ENCODE measurements around the gene PARK7. TPM values are rescaled to one million over a fixed set of nuclear protein-coding genes. Genes with fewer than 3 reads are reported as not detected.

Gene PARK7
- total RNA-seq, 4 donors from 2014 or later = 93.9 to 156 (median 129) TPM

DNA sequence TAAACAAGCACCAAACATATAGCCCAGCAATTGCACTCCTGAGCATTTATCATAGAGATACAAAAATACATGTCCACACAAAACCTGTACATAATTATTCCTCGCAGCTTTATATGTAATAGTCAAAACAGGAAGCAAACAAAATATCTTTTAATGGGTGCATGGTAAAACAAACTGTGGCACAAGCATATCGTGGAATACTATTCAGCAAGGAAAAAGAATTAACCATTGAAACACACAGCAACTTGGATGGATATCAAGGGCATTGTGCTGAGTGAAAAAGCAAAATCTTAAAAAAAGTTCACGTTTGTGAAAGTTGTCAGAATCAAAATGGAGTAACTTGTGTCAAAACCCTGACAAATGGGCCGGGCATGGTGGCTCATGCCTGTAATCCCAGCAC is 33.3 kb upstream of the PARK7 start:
- 75 to 83% methylated on average over 4 of the region's 4 CpGs for WGBS, 2 donors
- H3K27me3 ChIP-seq = peaks cover 0 to 73% (median 0%) of the 10 kb centered on the region in 4 donors
- intact Hi-C loops (cut with DNase I) = no loop called here
- DNase-seq = no peak
- H3K9me3 ChIP-seq = no peaks in the 10 kb centered on the region
- H3K4me1 ChIP-seq = no peaks in the 10 kb centered on the region
- no peaks in the 10 kb centered on the region for H3K36me3 ChIP-seq
- H3K4me3 ChIP-seq = no peak overlapping the region
- H3K27ac ChIP-seq = no peak overlapping the region
- TF ChIP-seq, protein P1, sequence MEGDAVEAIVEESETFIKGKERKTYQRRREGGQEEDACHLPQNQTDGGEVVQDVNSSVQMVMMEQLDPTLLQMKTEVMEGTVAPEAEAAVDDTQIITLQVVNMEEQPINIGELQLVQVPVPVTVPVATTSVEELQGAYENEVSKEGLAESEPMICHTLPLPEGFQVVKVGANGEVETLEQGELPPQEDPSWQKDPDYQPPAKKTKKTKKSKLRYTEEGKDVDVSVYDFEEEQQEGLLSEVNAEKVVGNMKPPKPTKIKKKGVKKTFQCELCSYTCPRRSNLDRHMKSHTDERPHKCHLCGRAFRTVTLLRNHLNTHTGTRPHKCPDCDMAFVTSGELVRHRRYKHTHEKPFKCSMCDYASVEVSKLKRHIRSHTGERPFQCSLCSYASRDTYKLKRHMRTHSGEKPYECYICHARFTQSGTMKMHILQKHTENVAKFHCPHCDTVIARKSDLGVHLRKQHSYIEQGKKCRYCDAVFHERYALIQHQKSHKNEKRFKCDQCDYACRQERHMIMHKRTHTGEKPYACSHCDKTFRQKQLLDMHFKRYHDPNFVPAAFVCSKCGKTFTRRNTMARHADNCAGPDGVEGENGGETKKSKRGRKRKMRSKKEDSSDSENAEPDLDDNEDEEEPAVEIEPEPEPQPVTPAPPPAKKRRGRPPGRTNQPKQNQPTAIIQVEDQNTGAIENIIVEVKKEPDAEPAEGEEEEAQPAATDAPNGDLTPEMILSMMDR (IDR thresholded peaks at IDR 0.05) = no peak
- no peak for TF ChIP-seq POLR2A (IDR thresholded peaks at IDR 0.05)

DNA sequence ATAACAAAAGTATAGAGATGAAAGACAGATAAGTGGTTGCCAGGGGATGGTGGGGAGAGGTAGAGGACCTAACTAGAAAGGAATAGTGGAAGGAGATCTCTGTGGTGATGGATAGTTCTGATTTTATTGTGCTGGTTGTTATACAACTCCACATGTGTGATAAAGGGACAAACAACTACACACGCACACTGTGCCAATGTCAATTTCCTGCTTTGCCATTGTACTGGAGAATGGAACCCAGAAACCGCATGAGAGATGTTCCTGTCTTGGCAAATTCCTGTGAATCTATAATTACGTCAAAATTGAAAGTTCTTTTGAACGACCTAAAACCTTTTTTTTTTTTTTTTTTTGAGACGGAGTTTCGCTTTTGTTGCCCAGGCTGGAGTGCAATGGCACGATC is 31.9 kb upstream of the PARK7 start:
- no peaks in the 10 kb centered on the region for H3K4me1 ChIP-seq
- no peaks in the 10 kb centered on the region for H3K36me3 ChIP-seq
- intact Hi-C loops (cut with DNase I) = no loop called here
- peaks cover 0 to 87% (median 0%) of the 10 kb centered on the region in 4 donors for H3K27me3 ChIP-seq
- 41 to 55% methylated on average over 7 of the region's 7 CpGs for WGBS, 2 donors
- DNase-seq = no peak
- H3K9me3 ChIP-seq = no peaks in the 10 kb centered on the region
- TF ChIP-seq POLR2A (IDR thresholded peaks at IDR 0.05) = no peak
- TF ChIP-seq, protein P1 (IDR thresholded peaks at IDR 0.05) = no peak
- no peak overlapping the region for H3K27ac ChIP-seq
- H3K4me3 ChIP-seq = no peak overlapping the region

DNA sequence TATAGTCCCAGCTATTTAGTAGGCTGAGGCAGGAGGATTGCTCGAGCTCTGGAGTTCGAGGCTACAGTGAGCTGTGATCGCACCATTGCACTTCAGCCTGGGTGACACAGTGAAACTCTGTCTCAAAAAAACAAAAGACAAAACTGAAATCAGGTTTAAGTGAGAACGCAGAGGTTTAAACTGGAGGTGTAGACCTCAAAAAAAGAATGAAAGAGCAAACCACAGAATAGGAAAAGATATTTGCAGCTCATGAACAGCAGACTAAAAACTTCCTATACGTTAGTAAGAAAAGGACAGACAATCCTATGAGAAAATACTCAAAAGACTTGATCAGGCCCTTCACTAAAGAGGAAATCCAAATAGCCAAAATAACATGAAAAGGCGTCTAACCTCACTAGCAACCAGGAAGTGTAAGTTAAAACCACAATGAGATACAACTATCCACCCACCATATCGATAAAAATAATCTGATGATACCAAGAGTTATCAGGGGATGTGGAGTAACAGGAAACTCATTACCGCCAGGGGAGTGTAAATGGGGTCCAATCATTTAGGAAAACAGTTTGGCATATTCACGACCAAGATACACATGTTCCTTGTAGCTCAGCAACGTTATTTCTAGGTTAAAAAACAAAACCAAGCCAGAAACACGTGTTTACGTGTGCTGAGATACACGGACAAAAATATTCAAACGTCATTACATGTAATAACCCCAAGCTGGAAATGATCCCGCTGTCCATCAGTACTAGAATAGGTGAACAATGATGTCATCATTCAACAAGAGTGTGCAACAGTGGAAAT is 30.7 kb upstream of the PARK7 start:
- WGBS, 2 donors = 64 to 70% methylated on average over 15 of the region's 15 CpGs
- no peak for DNase-seq
- intact Hi-C loops (cut with DNase I) = no loop called here
- no peak overlapping the region for H3K4me3 ChIP-seq
- TF ChIP-seq, protein P1 (IDR thresholded peaks at IDR 0.05) = no peak
- TF ChIP-seq POLR2A (IDR thresholded peaks at IDR 0.05) = no peak
- no peaks in the 10 kb centered on the region for H3K9me3 ChIP-seq
- peak overlapping the region in 1 of 4 donors; percentile 26 for H3K27ac ChIP-seq
- peaks cover 0 to 85% (median 0%) of the 10 kb centered on the region in 4 donors for H3K27me3 ChIP-seq
- H3K36me3 ChIP-seq = no peaks in the 10 kb centered on the region
- no peaks in the 10 kb centered on the region for H3K4me1 ChIP-seq

DNA sequence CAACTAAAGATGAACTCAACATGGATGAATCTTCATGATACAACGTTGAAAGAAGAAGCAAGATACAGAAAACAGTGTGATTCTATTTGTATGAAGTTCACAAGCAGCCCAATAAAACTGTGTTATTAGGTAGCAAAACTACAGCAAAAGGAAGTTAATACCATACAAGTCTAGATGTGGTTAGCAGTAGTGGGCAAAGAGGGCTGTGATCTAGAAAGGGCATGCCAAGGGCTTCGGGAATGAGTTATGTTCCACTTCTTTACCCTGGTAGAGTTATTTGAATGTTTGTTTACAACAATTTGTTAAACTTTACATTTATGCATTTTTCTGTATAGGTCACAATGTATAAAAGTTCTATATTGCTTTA is 30.1 kb upstream of the PARK7 start:
- 61 to 62% methylated on average over 2 of the region's 2 CpGs for WGBS, 2 donors
- Histone ChIP-seq H3K4me3 (no peak overlapping the region), H3K4me1 (no peaks in the 10 kb centered on the region), H3K27ac (no peak overlapping the region), H3K9me3 (no peaks in the 10 kb centered on the region), H3K36me3 (no peaks in the 10 kb centered on the region), H3K27me3 (peaks cover 0 to 85% (median 0%) of the 10 kb centered on the region in 4 donors)
- no peak for DNase-seq
- TF ChIP-seq POLR2A (IDR thresholded peaks at IDR 0.05) = no peak
- TF ChIP-seq, protein P1 (IDR thresholded peaks at IDR 0.05) = no peak
- intact Hi-C loops (cut with DNase I) = no loop called here

DNA sequence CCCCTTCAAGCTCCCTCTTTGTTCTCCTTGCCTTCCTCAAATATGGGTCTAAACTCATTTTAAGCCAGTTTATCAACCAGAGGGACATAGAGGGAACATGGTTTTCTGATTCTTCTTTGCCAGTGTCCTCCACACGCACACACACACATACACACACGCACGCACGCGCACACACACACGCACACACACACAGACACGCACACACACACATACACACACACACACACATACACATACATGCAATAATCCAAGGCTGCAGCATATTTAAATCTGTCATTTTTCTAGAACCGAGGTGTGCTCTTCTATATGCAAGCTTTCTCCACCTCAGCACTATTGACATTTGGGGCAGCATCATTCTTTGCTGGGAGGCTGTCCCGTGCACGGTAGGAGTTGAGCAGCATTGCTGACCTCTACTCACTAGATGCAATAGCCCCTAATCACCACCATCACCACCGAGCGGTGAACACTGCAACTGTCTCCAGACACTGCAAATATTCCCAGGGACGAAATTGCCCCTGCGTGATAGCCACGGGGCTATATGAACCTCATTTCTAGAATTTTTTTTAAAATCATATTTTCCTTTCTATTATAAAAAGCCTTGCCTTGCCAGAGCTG is 28.9 kb upstream of the PARK7 start:
- H3K27me3 ChIP-seq = peaks cover 0 to 81% (median 0%) of the 10 kb centered on the region in 4 donors
- DNase-seq = no peak
- intact Hi-C loops (cut with DNase I) = no loop called here
- H3K36me3 ChIP-seq = no peaks in the 10 kb centered on the region
- no peak overlapping the region for H3K27ac ChIP-seq
- 76 to 79% methylated on average over 13 to 15 of the region's 15 CpGs for WGBS, 2 donors
- no peaks in the 10 kb centered on the region for H3K4me1 ChIP-seq
- no peaks in the 10 kb centered on the region for H3K9me3 ChIP-seq
- no peak overlapping the region for H3K4me3 ChIP-seq
- TF ChIP-seq POLR2A (IDR thresholded peaks at IDR 0.05) = no peak
- TF ChIP-seq, protein P1 (IDR thresholded peaks at IDR 0.05) = no peak
